IPS-NIHi7 (cell line): ENCODE data around the gene KCNE1.
"Not testable (repeated sequence)": the region's sequence is repeated elsewhere in the genome, so short reads cannot be mapped to it uniquely, and the experiment has no call there.

Experiments
- DNase-seq: peaks from one replicate; pipeline ENCODE4 v3.0.0; 2012; ENCODE audit warnings: mixed read lengths; ENCODE audit errors: extremely low spot score

The KCNE1 gene

GRCh38 chr21:34423805-34424204 is 88.2 kb downstream of the KCNE1 start, which contains the start of gene SMIM34:
TSS of gene SMIM34 (minus strand) at chr21:34423951. CDS start at chr21:34423839, 112 bp downstream.
- not testable (repeated sequence) for DNase-seq

GRCh38 chr21:34417448-34418077 is 94.4 kb downstream of the KCNE1 start:
- DNase-seq = not testable (repeated sequence)

DNA sequence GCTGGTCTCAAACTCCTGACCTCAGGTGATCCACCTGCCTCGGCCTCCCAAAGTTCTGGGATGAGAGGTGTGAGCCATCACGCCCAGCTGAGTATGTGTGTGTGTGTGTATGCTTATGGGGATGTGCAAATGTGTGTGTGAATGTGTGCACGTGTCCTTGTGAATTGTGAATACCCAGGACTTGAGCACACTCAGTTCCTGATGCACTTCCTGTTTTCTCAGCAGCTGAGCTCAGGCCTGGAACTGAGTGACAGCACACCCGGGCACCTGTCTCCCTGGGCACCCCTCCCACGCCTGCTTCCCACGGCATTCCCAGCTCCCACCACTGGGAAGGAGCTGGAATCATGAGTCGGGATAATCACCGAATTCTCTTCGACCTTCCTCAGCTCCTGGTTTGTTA is 104.7 kb downstream of the KCNE1 start:
- not testable (repeated sequence) for DNase-seq

DNA sequence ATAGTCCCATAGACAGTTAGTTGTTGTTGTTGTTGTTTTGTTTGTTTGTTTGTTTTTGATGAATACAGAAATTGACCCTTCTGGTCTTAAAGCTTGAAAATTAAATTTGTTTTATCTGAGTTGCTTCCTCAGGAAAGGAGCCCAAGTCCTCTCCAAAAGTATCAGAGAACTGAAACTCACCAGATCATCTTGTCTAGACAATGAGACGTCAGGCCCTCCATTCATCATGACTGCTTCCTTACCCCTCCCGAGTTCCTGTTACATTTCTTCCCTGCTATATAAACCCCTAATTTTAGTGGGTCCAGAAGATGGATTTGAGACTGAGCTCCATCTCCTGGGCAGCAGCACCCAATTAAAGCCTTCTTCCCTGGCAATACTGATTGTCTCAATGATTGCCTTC is 105.3 kb downstream of the KCNE1 start:
- not testable (repeated sequence) for DNase-seq

DNA sequence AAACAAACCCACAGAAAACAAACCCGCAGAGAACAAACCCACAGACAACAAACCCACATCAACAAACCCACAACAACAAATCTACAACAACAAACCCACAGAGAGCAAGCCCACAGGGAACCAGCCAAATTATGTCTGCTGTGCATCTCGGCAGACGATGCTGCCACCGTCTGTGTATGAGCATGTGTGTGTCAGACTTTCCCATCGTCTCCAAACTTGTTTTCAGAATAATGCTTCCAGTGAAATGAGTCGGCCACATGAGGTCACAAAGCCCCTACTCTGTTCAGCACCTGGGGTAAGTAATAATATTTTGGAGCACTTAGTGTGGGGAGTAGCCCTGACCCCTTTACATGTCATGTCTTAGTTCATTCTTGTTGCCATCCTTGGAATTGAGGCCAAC is 105.9 kb downstream of the KCNE1 start:
- DNase-seq = not testable (repeated sequence)

GRCh38 chr21:34405686-34406085 is 106.3 kb downstream of the KCNE1 start:
- not testable (repeated sequence) for DNase-seq

DNA sequence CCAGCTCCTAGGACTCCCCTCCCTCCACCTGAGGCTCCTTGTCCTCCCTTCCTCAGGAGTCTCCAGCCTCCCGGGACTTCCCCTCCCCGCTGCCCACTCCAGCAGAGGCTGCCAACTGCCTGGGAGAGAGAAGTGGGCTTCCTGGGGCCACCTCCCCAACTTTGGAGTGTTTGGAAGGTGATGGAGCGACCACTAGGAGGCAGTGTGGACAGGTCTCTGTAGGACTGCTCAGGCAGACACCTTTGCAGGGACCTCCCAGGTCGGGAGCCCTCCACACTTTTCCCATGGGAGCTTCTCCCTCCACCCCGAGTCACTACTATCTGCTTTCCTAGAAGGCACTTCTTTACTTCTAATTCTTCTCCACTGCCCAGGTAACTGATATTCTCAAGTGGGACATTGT is 107.3 kb downstream of the KCNE1 start:
- DNase-seq = not testable (repeated sequence)

GRCh38 chr21:34400522-34400921 is 111.5 kb downstream of the KCNE1 start:
- not testable (repeated sequence) for DNase-seq
